HG02623 (cell line): ENCODE measurements around the gene MAGI3.

Experiments
- ATAC-seq: cut with Tn5 transposase; IDR thresholded peaks from one replicate; pipeline ENCODE4 v1.9.1; 2021; ENCODE audit warnings: moderate library complexity; ENCODE audit not compliant: unreplicated experiment

The MAGI3 gene

GRCh38 chr1:113641396-113641795 is 251.1 kb downstream of the MAGI3 start:
- no peak for ATAC-seq

DNA sequence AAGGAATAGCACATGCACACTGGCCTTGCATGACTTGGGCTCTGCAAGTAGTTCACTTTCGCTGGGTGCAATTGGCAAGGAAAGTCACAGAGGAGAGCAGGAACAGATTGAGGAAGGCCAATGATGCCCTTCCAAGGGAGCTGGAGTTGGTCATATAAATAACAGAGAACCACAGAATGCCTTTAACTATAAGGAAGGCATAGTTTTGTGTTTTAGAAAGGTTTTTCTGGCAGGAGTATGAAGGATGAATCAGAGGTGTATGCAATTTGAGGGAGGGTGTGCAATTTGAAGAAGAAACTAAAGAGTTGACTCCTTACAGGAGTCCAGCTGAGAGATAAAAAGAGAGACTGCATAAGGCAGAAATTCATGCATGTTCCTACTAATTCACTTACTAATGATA is 256.8 kb downstream of the MAGI3 start:
- no peak for ATAC-seq

- ATAC-seq = no peak
Measured at GRCh38 chr1:113648478-113648877, 258.2 kb downstream of the MAGI3 start.

DNA sequence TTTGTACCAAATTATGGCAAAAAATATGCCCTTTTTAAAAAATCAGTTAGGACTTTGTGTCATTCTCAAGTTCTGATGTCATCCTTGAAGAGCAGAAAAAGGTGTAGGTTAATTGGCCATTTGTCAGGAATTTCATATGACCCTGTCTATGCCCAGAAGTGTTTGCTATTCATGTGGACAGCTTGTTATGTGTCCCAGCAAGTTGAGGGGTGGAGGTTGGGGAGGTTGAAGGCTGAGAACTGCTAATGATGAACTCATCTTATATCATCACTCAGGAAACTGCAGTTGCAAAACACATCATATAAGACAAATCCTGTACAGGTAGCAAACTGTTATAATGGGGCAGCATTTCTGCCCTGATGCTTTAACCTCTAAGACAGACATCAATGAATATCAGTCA is 262.5 kb downstream of the MAGI3 start:
- ATAC-seq = no peak

DNA sequence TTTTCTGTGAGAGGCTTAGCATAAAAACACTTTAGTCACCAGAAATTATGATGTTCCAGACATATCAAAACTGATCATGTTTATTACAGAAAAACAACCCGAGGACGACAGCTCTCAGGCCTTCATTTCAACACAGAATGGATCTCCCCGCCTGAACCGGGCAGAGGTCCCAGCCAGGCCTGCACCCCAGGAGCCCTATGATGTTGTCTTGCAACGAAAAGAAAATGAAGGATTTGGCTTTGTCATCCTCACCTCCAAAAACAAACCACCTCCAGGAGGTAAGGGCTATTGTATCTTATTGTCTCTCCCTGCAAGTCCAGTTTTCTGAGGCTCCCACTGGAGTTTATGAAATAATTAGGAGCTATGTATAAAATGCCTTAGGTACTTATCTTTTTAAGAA is 263.4 kb downstream of the MAGI3 start:
- ATAC-seq = no peak

- no peak for ATAC-seq
Measured at GRCh38 chr1:113654883-113655282, 264.6 kb downstream of the MAGI3 start.

GRCh38 chr1:113657126-113657525 is 266.8 kb downstream of the MAGI3 start:
- ATAC-seq = no peak

- ATAC-seq = no peak
Measured at GRCh38 chr1:113657556-113658063, 267.3 kb downstream of the MAGI3 start.

DNA sequence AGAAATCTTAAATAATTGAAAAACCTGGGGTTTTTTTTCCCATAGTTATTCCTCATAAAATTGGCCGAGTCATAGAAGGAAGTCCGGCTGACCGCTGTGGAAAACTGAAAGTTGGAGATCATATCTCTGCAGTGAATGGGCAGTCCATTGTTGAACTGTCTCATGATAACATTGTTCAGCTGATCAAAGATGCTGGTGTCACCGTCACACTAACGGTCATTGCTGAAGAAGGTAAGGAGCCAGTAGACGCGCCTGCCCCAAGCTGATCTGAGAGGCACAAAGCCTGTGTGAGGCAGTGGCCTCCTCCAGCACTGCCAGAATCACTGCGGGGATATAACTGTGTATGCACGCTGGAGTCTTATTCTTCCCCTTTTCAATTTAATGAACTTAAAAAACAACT is 268.7 kb downstream of the MAGI3 start:
- ATAC-seq = no peak

- ATAC-seq = no peak
Measured at GRCh38 chr1:113659556-113659955, 269.2 kb downstream of the MAGI3 start.

DNA sequence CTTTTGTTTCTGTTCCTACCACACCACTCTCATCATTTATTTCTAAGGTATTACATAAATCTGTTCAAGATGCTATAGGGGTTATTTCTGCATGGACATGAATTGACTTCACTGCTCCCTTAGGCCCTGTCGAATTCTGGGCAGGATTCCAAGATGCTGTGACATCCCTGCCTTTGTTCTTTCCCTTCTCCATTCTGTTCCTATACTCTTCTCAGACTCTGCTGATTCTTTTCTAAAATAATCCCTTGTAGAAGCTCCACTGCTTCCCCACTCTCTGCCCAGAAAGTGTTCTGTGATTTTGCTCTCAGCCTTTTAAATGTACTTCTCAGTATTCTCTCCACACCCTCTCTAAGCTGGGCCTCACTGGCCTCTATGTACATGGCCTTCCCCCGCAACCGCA is 269.8 kb downstream of the MAGI3 start:
- no peak for ATAC-seq

DNA sequence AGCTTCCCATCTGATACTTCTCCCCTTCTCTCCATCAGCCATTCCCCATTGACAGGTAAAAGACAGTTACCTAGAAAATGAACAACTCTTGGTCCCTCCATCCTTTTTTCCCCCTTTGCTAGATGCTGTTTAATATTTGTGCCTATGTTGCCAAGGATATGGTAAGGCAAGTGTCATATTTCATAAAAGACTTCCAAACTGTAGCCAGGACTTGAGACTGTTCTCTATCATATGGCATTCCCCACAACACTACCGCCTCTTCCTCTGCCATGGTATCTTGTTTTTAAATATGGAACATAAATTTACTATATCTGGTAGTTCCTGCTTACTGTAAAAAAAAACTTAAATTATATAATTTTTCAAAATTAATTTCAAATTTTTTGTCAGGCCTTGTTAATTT is 271.8 kb downstream of the MAGI3 start:
- no peak for ATAC-seq

DNA sequence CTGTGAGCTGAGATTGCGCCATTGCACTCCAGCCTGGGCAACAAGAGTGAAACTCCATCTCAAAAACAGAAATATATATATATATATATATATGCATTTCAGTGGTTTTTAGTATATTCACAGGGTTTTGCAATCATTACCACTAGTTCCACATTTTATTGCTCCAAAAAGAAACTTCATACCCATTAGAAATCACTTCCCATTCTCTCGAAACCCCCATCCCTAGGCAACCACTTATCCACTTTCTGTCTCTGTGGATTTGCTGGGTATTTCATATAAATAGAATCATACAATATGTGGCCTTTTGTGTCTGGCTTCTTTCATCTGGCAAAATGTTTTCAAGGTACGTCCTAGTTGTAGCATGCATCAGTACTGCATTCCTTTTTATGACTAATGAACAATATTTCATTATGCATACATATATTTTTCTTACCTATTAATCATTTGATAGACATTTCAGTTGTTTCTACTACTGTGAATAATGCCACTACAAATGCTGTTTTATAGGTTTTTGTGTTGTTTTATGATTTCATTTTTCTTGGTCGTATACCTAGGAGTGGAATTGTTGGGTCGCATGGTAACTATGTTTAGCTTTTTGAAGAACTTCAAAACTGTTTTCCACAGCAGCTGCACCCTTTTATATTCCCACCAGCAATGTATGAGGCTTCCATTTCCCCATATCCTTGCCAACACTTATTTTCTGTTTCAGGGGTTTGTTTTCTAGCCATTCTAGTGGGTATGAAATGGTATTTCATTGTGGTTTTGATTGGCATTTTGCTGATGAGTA is 273.0 kb downstream of the MAGI3 start:
- no peak for ATAC-seq

DNA sequence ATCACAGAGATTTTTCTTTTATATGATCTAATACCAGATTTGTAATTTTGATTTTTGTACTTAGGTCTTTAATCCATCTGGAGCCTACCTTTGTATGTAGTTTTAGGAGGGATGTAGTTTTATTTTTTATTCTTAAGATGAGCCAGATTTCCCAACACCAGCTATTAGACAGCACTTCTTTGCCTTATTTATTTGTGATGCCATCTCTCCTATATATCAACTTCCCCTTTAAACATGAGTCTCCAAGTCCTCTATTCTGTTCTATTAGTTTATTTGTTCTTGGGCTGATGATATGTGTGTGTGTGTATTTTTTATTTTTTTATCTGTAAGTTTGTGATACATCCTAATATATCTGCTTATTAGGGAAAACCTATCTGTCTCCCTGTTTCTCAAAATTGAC is 274.8 kb downstream of the MAGI3 start:
- no peak for ATAC-seq

- no peak for ATAC-seq
Measured at GRCh38 chr1:113666126-113666525, 275.8 kb downstream of the MAGI3 start.

DNA sequence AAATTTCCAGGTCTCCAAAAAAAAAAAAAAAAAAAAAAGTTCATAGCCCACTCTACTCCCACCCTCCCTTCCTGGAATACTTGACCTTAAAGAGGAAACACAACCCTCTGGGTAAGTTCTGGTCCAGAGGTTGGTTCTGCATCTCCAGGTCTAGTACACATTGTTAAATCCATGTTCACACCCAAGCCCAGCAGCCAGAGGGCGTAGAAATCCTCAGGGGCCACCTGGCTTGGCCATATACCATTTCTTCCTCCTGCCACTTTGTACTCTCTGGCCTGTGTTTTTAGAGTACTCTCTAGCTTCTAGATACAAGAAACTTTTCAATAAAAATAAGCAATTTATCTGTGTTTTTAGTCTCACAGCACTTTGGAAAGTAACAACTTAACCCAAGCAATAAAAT is 279.7 kb downstream of the MAGI3 start:
- no peak for ATAC-seq

GRCh38 chr1:113670650-113671049 is 280.3 kb downstream of the MAGI3 start:
- no peak for ATAC-seq

DNA sequence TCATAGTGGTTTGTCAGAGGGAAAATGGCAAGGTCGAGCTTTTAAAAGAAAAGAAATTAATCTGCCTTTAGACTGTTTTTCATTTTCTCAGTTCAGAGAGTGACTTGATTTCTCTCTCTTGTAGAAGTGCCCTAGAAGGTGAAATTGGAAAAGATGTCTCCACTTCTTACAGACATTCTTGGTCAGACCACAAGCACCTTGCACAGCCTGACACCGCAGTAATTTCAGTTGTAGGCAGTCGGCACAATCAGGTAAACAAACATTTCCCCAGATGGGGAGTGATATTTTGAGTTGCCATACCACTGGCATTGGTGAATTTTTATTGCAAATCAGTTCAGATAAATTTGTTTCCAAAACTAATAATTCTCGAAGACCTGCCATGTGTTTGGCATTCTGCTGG is 282.2 kb downstream of the MAGI3 start:
- no peak for ATAC-seq

DNA sequence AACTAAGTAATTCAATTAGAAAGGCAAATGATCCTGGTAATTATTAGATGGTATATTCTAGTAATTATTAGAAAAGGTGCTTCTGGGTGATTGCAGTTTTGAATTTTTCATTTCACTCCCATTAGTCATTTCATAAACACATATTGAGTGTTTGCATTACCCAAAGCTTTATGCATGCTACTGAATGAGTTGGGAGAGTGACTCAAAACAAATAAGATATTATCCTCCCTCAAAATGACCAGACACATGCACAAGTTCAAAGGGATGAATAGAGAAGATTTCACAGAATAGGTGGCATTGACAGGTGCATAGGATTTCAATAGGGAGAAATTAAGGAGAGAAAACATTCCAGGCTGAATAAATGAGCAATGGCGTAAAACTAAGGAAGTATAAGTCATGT is 284.3 kb downstream of the MAGI3 start:
- ATAC-seq = no peak

- ATAC-seq = no peak
Measured at GRCh38 chr1:113675302-113675701, 285.0 kb downstream of the MAGI3 start.

DNA sequence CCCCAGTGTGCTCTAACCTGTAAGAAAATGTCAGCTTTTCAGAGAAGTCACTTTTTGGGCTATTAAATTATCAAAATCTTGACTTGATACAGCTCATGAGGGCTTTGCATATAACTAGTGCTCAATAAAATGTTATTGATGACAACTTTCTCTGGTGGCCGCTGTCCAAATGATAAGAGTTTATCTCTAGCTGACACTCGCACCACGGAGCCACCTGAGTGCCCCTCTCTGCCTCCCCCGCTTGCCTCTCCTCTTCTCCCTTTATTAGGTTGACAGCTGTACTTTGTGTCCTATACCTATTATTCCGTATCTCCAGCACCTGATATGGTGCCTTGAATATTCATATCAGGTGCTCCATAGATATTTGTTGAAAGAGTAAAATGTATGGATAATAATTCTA is 286.2 kb downstream of the MAGI3 start:
- no peak for ATAC-seq

DNA sequence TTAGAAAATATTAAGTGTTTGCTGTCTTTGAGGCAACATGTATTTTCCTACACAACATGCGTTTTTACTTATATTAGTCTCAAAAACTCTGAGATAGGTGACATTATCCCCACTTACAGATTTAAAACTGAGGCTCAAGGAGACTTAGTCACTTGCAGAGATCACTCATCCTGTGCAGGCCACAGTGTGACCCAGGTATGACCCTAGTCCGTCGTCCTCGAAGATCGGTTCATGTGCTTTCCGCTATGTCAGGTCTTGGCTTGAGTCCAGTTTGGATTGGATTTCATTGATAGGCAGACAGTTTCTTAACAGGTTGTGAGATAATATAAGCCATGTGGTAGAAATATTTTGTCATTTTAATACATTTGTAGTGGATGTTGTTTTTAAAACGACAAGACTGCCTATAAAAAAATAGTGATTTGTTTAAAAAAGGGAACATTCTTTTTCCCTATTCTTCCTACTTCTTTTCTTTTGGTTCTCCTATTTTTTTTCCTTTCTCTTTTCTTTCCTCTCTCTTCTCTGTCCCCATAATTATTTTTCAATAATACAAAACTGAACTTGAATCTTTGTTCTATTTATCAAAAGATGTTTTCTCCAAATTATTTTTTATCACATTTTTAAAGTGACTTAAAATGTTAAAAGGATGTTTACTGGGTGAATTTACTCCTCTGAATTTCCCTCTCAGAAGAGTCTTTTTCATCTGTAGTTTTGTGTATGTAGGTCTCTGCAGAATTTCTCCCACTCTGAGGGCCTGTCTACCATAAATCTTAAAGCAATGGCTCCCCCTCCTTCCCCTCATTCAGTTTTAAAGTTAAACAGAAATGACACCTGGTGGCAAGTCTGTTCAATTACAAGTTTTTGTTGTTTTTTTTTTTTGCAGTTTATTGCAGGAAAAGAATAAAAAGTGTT is 287.2 kb downstream of the MAGI3 start:
- ATAC-seq = no peak
